Measurements from ENCODE around the gene ESPL1. TPM values are rescaled to one million over a fixed set of nuclear protein-coding genes. Genes with fewer than 3 reads are reported as not detected.
A peak's percentile ranks its signal among the peaks of the same experiment; 100 is the strongest.

Gene ESPL1
- polyA plus RNA-seq, 3 donors: 0.79 TPM; not detected in 2

DNA sequence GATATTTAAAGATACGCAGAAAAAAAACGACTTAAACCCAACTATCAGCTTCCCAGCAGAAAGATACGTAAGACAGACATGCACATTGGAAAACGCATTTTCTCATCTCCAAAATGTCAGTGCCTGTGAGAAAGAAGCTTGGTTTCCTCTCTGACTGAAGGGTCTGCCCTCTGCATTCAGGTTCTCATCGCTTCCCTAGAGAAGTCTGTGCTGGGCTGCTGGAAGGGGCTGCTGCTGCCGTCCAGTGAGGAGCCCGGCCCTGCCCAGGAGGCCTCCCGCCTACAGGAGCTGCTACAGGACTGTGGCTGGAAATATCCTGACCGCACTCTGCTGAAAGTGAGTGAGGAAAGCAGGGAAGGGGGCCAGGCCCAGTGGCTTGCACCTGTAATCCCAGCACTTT lies 22.6 kb downstream of the ESPL1 start:
- intact Hi-C loops (cut with micrococcal nuclease): no loop called here
- no peak overlapping the region for H3K9ac ChIP-seq (ENCODE audit: insufficient read depth, low read length, poor library complexity, severe bottlenecking)

DNA sequence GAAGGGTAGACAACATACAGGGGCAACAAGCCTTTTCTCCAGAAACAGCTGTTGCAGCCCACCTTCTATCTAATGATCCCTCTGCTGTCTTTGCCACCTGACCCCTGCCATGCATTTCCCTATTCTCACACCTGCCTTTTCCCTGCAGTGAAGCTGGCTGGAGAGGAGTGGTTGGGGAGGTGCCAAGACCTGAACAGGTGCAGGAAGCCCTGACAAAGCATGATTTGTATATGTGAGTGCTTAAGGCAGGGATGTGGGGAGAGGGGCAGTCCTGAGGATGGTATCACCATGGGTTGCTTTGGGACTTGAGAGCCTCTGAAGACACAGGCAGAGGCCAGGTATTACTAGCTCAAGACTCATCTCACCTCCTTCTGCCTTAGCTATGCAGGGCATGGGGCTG lies 24.3 kb downstream of the ESPL1 start:
- Histone ChIP-seq H2AFZ (ENCODE audit: insufficient read depth, low read depth, low read length, poor library complexity, severe bottlenecking) (no peak overlapping the region), H3K4me3 (replicated peaks in 1 of 3; ENCODE audit: low read depth in 2 of 3, low read length in 3 of 3) (no peak overlapping the region), H3K36me3 (replicated peaks in 1 of 2; ENCODE audit: control insufficient read depth in 1 of 2, insufficient read depth in 2 of 2, low read length in 2 of 2) (peaks cover 26 to 58% of the 10 kb centered on the region in 2 donors), H3K27me3 (ENCODE audit: control insufficient read depth in 2 of 2, insufficient read depth in 2 of 2, low read length in 2 of 2) (no peaks in the 10 kb centered on the region), H3K4me2 (replicated peaks; ENCODE audit: extremely low read depth, low read length, poor library complexity, severe bottlenecking) (no peak overlapping the region), H3K79me2 (ENCODE audit: insufficient read depth, low read length) (peaks cover 22% of the 10 kb centered on the region), H3K9me3 (replicated peaks in 1 of 2; ENCODE audit: control insufficient read depth in 1 of 2, insufficient read depth in 1 of 2, low read length in 2 of 2) (no peaks in the 10 kb centered on the region), H3K9ac (ENCODE audit: insufficient read depth, low read length, poor library complexity, severe bottlenecking) (no peak overlapping the region), H3K27ac (ENCODE audit: low read depth in 1 of 2, low read length in 2 of 2) (no peak overlapping the region), H3K4me1 (ENCODE audit: control insufficient read depth in 1 of 2, insufficient read depth in 2 of 2, low read length in 2 of 2) (peaks cover 23 to 24% of the 10 kb centered on the region in 2 donors), H4K20me1 (ENCODE audit: insufficient read depth, low read length) (no peaks in the 10 kb centered on the region)
- H3K4me3 Mint-ChIP-seq: no peak overlapping the region
- intact Hi-C loops (cut with micrococcal nuclease): no loop called here
- H3K36me3 Mint-ChIP-seq: peaks cover 41 to 63% of the 10 kb centered on the region in 2 donors
- peaks cover 0 to 1% (median 0%) of the 10 kb centered on the region in 7 donors for H3K9me3 Mint-ChIP-seq
- TF ChIP-seq, protein P1, sequence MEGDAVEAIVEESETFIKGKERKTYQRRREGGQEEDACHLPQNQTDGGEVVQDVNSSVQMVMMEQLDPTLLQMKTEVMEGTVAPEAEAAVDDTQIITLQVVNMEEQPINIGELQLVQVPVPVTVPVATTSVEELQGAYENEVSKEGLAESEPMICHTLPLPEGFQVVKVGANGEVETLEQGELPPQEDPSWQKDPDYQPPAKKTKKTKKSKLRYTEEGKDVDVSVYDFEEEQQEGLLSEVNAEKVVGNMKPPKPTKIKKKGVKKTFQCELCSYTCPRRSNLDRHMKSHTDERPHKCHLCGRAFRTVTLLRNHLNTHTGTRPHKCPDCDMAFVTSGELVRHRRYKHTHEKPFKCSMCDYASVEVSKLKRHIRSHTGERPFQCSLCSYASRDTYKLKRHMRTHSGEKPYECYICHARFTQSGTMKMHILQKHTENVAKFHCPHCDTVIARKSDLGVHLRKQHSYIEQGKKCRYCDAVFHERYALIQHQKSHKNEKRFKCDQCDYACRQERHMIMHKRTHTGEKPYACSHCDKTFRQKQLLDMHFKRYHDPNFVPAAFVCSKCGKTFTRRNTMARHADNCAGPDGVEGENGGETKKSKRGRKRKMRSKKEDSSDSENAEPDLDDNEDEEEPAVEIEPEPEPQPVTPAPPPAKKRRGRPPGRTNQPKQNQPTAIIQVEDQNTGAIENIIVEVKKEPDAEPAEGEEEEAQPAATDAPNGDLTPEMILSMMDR (IDR thresholded peaks at IDR 0.05): no peak
- no peak overlapping the region for H3K27ac Mint-ChIP-seq
- peaks cover 25% of the 10 kb centered on the region for H3K4me1 Mint-ChIP-seq
- peaks cover 0 to 4% (median 0%) of the 10 kb centered on the region in 3 donors for H3K27me3 Mint-ChIP-seq (ENCODE audit: low read depth in 3 of 3)
- no peak for DNase-seq

More for the DNA sequence above, 22.6 kb downstream of the ESPL1 start:
- Mint-ChIP-seq H3K27ac (peak overlapping the region in 1 of 7 donors; percentile 15), H3K4me3 (no peak overlapping the region), H3K9me3 (no peaks in the 10 kb centered on the region), H3K27me3 (ENCODE audit: low read depth in 3 of 3) (peaks cover 0 to 4% (median 0%) of the 10 kb centered on the region in 3 donors), H3K36me3 (peaks cover 43 to 63% of the 10 kb centered on the region in 2 donors), H3K4me1 (peaks cover 10% of the 10 kb centered on the region)
- no peak overlapping the region for H3K27ac ChIP-seq (ENCODE audit: low read depth in 1 of 2, low read length in 2 of 2)
- TF ChIP-seq, protein P1 (IDR thresholded peaks at IDR 0.05): no peak
- no peak overlapping the region for H3K4me2 ChIP-seq (replicated peaks; ENCODE audit: extremely low read depth, low read length, poor library complexity, severe bottlenecking)
- no peak overlapping the region for H2AFZ ChIP-seq (ENCODE audit: insufficient read depth, low read depth, low read length, poor library complexity, severe bottlenecking)
- no peaks in the 10 kb centered on the region for H3K9me3 ChIP-seq (replicated peaks in 1 of 2; ENCODE audit: control insufficient read depth in 1 of 2, insufficient read depth in 1 of 2, low read length in 2 of 2)
- no peak overlapping the region for H3K4me3 ChIP-seq (replicated peaks in 1 of 3; ENCODE audit: low read depth in 2 of 3, low read length in 3 of 3)
- H4K20me1 ChIP-seq (ENCODE audit: insufficient read depth, low read length): no peaks in the 10 kb centered on the region
- H3K4me1 ChIP-seq (ENCODE audit: control insufficient read depth in 1 of 2, insufficient read depth in 2 of 2, low read length in 2 of 2): peaks cover 6% of the 10 kb centered on the region in 2 donors
- WGBS (ENCODE audit: insufficient coverage): 100% methylated on average over 3 of the region's 9 CpGs
- no peaks in the 10 kb centered on the region for H3K27me3 ChIP-seq (ENCODE audit: control insufficient read depth in 2 of 2, insufficient read depth in 2 of 2, low read length in 2 of 2)
- peaks cover 24 to 70% of the 10 kb centered on the region in 2 donors for H3K36me3 ChIP-seq (replicated peaks in 1 of 2; ENCODE audit: control insufficient read depth in 1 of 2, insufficient read depth in 2 of 2, low read length in 2 of 2)
- no peak for DNase-seq
- H3K79me2 ChIP-seq (ENCODE audit: insufficient read depth, low read length): peaks cover 4% of the 10 kb centered on the region
